GM21825 (cell line): Measurements from ENCODE around the gene TMEM52B.
A peak's percentile ranks its signal among the peaks of the same experiment; 100 is the strongest.

Source experiments
- ATAC-seq: cut with Tn5 transposase; IDR thresholded peaks from one replicate; pipeline ENCODE4 v1.9.1; 2021; ENCODE audit warnings: mild to moderate bottlenecking, moderate library complexity; ENCODE audit not compliant: unreplicated experiment

Gene TMEM52B

DNA sequence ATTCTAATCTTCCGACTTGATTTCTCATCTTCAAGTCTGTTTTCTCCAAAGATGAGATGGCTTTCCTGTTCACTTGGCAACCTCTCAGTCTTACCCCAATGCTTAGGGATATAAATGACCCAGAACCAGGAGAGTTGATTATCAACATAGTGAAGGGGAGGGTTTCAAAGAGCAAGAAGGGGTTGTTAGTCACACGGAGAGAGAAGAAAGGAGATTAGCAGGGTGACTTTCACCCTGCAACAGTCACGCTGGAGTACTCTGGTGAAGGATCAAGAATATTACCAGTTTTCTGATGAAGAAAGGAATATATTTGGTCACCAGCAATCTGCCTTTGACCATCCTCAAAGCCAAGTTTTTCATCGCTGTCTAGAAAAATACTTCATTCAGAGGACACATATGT, at the start of gene TMEM52B:
Gene TMEM52B, plus strand, starts transcription at position 212 of the 400 bp plus-strand sequence. CDS start 543 bp downstream, outside the sequence.
- ATAC-seq, result no peak

DNA sequence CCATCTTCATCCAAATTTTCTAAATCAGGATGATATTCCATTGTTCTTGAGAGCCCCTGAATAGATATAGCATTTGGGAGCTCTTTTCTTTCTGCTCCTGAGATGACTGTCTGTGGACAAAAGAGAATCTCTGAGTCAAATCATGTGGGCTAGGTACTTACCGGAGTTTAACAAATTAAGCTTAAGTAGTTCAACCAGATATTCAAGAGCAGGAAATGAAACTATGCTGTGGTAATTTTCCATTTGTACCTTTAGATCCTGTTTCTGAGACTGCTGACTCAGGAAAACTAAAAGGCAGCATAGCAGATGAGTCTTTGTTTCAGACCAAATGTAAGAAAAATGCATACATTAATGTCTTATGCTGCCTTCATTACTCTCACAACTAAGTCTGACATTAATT, 48.8 kb upstream of the TMEM52B start, which contains the start of gene CLEC7A:
Gene CLEC7A, minus strand, starts transcription at position 158 of the 400 bp plus-strand sequence. Its CDS starts 117 bp downstream, at position 41.
- ATAC-seq, result peak; percentile 90

DNA sequence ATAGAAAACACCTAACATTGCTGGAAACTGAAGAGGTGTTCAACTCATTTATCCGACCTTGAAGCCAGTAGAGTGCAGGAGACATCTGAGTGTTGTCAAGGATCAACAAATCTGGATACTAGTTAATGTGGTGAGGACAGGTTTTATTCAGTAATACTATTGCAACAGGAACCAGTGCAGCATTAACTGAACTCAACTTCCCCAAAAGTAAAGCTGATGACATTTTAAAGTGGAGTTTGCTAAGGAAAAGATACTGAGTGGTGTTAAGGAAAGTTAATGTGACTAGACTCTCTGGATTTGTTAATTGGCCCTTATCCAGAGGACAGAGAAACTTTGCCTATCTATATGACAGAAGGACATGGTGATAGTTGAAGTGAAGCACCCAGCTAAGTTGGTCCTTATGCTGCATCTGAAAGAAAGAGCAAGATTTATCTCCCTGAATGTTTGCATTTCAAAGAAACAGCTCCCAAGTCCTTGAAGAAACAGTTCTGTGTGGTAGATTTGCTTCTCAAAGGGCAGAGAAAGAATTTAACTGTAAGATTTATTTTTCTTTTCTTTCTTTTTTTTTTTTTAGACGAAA, 47.6 kb upstream of the TMEM52B start:
- ATAC-seq, result no peak

DNA sequence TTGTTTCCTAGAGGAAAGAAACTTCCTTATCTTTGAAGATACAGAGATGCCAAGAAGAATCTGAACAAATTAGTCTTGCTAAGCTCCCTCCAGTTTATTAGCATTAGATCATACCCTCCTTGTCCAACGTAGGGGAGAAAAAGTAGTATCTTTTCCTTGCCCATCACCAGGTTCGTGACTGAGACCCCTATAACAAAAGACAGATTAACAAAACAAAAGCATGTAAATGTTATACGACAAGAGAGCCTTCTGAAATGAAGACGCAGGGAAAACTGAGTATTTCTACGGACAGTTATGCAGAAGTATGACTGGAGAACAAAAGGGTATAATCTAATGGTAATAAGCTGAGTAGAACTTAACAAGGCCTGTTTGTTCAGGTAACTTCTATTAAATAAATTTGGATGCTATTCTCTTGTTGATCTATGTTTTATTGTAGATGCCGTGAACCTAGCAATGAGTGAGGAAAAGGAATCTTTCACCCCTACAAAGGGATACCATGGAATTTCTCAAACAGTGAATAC, 45.9 kb upstream of the TMEM52B start:
- ATAC-seq, result no peak

DNA sequence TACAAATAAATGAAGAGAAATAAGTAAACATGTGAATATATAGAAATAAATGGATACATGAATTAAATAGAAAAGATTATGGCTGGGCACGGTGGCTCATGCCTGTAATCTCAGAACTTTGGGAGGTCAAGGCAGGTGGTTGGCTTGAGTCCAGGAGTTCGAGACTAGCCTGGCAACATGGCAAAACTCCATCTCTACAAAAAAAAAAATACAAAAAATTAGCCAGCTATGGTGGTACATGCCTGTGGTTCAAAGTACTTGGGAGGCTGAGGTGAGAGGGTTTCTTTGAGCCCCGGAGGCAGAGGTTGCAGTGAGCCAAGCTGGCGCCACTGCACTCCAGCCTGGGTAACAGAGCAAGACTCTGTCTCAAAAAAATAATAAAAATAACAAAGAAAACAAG, 43.7 kb upstream of the TMEM52B start:
- ATAC-seq, result no peak

DNA sequence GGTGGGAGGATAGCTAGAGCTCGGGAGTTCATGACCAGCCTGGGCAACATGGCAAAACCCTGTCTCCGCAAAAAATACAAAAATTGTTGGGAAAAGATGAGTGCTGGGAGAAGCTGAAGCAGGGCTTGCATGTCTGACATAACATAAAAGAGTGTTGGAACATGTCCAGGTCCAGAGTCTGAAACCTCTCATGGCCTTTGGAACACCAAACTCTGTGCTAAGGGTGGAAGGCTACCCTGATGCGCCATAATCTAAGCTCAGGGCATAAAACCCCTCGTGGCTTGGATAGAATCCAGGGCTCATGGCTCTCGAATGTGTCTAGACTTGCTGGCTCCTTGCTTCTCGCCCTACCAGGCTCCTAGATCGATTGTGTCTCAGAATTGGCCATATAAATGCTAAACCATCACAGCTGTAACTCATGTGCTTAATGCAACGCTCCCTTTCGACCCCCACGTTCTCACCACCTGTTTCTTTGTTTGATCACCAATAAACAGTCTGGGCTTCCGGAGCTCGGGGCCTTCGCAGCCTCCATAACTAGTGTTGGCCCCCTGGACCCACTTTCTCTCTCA, 42.1 kb upstream of the TMEM52B start:
- no peak for ATAC-seq

DNA sequence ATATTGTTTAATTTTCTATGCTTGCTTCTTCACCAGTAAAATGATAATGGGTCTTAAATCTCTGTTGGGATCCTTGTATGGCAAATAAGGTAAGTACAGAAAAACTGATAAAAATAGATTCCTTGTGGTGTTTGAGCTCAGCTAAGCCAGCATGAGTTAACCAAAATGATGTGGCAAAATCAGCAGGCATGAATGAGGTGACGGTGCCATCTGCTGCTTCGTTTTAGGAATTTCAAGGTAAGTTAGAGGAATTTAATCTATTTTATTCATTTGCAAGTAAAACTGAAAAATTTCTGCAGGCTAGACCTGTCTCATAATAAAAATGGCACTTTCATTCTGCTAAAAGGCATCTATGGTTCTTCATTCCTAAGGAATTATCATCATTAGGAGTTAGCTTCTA, 38.8 kb upstream of the TMEM52B start:
- ATAC-seq, result no peak

DNA sequence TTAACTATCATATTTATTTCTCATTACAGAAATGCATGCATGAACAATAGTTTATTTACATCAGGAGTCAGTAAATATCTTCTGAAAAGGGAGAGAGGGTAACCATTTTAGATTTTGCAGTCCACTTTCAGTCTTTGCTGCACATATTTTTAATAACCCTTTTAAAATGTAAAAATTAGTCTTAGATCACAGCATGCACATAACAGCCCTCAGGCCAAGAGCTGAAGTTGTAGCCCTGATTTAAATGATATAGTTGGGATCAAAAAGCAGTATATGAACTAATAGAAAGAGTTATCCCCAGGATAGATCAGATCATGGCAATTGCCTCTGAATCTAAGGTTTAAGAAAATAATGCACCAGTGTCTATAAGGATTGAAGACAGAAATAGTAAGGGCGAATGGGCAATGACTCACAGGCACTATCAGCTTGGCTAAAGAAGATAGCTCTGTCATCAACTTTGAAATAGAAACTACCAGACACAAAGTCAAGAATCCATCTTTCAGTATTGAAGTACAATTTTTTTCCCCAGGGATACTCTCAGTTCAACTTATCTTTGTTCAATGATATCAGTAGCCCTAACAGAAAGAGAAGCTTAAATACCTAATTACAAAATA, 35.7 kb upstream of the TMEM52B start:
- no peak for ATAC-seq

DNA sequence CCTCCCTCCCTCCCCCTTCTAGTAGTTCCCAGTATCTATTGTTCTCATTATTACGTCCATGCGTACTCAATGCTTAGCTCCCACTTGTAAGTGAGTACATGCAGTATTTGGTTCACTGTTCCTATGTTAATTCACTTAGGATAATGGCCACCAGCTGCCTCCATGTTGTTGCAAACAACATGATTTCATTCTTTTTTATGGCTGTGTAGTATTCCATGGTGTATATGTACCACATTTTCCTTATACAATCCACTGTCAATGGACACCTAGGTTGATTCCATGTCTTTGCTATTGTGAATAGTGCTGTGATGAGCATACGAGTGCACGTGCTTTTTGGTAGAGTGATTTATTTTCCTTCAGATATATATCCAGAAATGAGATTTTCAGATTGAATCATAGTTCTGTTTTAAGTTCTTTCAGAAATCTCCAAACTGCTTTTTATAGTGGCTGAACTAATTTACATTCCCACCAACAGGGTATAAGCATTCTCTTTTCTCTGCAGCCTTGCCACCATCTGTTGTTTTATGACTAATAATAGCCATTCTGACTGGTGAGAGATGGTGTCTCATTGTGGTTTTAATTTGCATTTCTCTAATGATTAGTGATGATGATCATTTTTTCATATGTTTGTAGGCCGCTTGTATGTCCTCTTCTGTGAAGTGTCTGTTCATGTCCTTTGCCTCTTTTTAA, 31.0 kb upstream of the TMEM52B start:
- no peak for ATAC-seq

DNA sequence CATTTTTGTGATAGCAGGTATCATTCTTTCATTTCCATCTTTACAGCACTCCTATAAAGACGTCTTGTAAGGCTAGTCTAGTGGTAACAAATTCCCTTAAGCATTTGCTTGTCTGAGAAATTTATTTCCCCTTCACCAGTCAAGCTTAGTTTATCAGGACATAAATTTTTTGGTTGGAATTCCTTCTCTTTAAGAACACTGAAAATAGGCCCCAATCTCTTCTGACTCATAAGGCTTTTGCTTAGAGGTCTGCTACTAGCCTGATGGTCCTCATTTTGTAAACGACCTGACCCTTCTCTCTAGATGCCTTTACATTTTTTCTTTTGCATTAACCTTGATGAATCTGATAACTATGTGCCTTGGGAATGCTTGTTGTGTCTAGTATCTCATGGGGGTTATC, 27.2 kb upstream of the TMEM52B start:
- no peak for ATAC-seq

DNA sequence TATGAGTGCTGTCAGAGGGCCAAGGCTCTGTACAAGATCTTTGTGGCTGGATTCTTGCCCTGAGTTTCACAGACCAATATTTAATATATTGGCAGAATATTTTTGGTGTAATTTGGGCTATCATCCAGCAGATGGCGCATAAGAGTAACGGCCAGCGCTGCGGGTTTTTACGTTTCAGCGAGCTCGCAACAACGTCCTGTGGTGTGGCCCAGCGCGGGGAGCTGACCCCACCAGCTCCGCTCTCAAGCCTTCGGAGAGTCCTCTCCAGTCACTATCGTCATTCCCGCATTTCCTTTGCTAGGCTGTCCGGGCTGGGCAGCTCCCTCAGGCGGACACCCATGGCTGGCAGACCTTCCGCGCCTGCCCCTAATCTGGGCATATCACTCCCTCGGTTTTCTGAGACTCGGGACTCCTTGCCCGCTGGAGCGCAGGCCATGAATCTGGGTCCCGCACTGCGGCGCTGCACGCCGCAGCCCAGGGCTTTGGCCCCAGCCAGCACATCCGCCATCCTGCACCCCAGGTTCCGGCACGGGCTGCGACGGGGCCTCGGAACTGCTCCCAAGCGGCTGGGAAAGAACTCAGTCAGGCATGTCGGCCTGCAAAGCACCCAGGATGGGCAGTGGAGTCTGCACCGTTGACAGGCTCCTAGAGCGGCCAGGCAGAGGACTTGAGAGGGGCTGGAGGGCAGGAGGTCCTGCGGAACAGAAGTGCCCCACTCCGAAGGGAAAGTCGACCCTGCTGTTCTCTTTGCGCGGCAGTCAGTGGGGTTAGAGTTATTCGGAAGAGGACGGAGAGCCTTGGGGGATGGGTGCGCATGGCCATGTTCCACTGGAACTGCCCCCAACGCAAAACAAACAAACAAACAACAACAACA, 25.3 kb upstream of the TMEM52B start:
- ATAC-seq, result no peak

DNA sequence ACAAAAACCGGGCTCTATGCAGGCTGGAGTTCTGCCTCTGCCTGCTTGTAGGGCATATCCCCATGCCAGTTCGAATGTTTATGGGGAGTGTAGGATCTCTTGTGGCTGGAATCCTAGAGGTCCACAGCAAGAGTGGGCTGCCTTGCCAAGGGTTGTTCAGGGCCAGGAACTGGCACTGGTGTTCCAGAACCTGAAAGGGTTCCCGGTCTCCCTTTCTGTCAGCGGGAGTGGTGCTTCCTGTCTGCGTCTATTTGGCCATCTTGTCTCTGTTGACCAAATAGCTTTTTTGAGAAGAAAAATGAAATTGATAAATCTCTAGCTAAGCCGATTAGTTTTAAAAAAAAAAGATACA, 24.7 kb upstream of the TMEM52B start:
- ATAC-seq, result no peak

DNA sequence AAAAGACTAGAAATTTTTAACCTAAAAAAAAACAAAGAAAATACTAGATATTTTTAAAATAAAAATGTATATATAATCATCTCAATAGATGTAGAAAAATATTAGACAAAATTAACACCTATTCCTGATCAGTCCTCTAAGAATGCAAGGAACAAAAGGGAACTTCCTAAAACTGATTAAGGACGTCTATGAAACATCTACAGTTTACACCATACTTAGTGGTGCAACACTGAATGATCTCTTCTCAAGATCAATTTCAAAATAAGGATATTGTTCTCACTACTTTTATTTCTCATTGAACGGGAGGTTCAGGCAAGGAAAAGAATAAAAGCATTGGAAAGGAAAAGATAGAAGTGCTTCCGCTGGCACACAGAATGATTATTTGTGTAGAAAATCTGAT, 22.9 kb upstream of the TMEM52B start:
- no peak for ATAC-seq

DNA sequence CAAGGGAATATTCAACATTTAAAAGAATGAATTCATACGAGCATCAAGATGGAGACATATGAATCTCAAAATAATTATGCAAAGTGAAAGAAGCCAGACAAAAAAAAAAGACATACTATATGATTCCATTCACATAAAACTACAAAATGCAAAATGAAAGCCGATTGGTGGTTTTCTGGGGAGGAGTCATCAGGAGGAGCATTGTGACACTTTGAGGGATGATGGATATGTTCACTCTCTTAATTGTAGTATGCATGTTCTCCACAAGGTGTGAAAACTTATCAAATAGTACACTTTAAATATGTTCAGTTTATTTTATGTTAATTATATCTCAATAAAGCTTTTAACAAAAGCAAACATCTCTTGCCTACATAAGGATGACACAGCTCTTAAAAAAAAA, 20.4 kb upstream of the TMEM52B start:
- ATAC-seq, result no peak

DNA sequence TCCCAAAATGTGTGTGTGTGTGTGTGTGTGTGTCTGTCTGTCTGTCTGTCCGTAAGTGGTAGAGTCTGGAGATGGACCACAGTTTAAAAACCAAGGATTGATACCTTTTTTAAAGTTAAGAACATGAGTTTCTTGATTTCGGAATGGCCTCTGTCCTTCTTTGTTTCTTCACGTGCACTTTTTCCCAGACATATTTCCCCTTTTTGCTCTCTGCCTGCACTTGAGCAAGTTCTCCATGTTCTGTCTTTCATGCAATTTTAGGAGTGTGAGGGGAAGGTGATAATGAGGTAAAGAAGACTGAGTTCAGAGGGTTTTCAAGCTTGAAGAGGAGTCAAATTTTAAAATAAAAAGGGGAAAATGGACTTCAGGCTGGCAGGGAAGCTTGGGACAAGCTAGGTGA, 19.6 kb upstream of the TMEM52B start:
- ATAC-seq, result no peak

DNA sequence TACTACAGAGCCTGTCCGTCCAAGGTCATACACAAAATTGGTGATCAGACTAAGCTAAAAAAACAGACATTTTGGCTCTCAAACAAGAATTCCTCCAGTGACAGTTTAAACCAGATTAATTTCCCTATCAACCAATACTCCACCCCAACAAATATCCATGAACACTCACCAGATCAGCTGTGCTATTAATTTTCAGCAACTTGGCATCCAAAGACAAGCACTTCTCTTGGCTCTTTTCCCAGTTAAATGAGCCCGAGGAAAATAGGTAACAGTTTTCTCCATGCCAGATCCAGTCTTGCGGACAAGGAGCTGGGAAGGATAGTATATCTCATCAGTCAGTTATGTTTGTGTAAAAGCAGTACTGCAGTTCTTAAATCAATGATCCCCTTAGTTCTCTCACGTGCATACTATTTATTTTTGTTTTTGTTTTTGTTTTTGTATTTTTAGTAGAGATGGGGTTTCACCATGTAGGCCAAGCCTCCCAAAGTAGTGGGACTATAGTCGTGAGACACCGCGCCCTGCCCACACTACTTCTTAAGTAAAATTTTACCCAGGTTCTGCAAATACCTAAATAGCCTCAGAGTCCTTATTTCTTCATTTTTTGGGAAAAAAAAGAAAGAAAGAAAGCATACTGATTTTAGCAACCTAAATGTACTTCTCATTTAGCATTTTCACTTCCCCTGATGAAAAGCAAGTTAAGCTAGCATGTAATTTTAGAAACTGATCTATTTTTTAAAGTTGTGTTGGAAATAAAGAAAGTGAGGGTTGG, 18.0 kb upstream of the TMEM52B start:
- no peak for ATAC-seq

DNA sequence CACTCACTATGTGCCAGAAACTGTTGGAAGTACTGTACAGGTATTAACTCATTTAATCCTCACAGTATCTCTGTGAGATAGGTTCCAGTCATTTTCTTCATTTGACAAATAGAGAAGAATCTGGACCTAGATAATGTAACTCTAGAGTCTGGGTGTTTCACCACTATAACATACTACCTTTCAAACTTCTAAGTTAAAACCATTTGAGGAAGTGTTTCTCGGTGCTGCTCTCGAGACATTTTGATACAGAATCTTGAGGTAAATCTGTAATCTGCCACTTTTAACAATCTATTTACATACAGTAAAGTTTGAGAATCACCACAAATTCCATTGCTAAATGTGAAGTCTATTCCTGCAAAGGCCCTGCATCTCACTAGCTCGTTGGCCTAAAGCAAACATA, 15.7 kb upstream of the TMEM52B start:
- no peak for ATAC-seq

DNA sequence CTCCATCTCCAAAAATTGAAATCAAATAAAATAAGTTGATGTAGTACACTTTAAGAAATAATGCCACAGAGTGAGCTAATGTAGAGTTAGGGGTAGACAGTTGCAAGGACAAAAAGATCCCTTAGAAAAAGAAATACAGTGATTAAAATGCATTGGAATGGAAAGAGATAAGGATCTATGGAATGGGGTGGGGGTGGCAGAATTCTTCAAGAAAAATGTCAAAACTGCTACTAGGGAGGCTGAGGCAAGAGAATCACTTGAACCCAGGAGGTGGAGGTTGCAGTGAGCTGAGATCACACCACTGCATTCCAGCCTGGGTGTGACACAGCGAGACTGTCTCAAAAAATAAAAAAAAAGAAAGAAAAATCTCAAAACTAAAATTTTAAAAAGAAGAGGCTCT, 13.4 kb upstream of the TMEM52B start:
- no peak for ATAC-seq

DNA sequence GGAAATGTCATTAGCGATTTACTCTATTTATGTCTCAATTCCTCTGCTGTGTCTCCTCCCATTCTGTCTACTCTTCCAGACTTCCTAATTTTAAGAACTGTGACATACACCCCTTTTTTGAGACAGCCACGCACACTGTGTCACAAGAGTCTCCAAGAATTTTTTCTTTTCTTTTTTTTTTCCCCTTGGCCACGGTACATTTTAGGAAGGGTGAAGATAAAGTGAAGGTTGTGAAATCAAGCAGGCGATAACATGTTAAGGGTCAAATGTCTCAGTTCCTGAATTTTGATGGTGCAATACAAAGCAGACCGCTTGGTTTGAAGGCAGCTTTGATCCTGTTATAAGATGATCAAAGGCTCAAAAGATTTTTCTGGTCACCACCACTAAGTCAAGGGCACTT, 11.2 kb upstream of the TMEM52B start:
- no peak for ATAC-seq

DNA sequence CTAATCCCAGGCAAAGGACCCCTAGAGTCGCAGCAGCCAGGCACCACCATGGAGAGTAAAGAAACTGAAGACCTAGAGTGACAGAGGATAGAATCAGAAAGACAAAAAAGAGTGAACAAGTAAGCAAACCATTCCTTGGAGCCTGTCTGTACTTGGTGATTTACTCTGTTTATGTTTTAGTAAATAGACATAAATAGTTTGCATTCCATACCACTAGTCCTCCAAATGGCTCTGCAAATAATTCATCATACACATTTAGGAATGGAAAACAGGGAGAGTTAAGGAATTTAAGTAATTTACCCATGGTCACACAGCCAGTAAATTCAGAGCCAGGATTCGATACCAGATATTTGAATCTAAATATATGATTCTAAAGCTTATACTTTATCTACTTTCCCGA, 9.7 kb upstream of the TMEM52B start:
- no peak for ATAC-seq
